GM21526 (cell line): ENCODE results near the gene VSTM2L.

ENCODE experiments used
- ATAC-seq: cut with Tn5 transposase; IDR thresholded peaks from one replicate; pipeline ENCODE4 v1.9.1; 2021; ENCODE audit warnings: moderate library complexity; ENCODE audit not compliant: unreplicated experiment, low FRiP score

Gene VSTM2L

GRCh38 chr20:37898233-37899104 is 4.5 kb upstream of the VSTM2L start:
- ATAC-seq: no peak

- ATAC-seq: no peak
Observed at GRCh38 chr20:37899105-37900045, 3.6 kb upstream of the VSTM2L start.

GRCh38 chr20:37901240-37901639 is 1.7 kb upstream of the VSTM2L start:
- no peak for ATAC-seq

- ATAC-seq: no peak
Observed at GRCh38 chr20:37901654-37902503, 1.0 kb upstream of the VSTM2L start.

DNA sequence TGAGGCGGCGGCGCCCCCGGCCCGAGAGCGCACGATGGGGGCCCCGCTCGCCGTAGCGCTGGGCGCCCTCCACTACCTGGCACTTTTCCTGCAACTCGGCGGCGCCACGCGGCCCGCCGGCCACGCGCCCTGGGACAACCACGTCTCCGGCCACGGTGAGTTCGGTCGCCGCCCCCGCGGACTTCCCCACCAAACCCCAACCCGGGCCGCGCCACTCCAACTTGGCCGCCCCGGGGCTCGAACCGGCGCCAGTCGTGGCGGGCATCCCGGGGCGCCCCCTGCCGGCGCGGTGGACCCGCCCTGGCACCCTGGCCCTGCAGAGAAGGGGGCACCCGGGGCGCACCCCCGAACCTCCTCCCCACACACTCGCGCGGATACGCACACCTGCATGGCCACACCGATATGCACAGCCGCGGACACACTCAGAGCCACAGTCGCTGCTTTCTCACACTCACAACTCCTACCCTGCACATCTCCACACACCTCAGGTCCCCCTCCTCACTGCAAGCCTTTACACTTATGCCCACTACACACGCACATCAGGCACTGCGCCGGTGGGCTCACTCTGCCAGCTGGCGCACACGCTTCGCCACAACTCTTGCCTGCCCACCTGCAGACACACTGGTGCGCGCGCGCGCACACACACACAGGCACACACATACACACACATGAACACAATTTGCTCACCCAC is 535 bp downstream of the VSTM2L start:
- ATAC-seq: no peak

DNA sequence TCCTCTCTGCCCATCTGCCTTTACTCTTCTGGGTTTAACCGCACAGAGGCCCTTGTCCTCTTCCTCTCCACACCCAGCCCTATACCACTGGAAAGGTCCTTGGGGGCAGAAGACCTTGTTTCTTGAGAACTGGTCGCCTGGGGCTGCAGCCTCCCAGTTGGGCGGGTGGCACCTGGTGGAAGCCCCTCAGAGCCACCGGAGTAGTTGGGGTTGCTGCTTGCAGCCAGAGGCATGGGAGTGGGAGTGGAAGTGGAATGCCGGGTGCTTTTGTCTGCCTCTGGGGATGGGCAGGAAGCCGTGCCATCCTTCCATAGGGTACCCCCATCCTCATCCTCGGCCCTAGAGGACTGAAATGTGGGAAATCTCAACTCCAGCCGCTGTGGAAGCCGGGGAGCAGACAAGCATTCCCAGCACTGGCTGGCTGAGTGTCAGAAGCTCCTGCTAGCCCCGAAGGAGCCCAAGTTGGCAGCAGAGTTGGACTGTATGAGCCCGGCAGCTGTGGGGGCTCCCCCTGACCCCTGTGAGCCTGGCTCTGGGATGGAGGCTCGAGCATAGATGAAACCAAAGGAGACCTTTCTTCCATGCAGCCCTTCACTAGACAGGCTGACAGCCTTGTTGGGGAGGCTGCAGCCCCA is 1.2 kb downstream of the VSTM2L start:
- ATAC-seq: no peak

DNA sequence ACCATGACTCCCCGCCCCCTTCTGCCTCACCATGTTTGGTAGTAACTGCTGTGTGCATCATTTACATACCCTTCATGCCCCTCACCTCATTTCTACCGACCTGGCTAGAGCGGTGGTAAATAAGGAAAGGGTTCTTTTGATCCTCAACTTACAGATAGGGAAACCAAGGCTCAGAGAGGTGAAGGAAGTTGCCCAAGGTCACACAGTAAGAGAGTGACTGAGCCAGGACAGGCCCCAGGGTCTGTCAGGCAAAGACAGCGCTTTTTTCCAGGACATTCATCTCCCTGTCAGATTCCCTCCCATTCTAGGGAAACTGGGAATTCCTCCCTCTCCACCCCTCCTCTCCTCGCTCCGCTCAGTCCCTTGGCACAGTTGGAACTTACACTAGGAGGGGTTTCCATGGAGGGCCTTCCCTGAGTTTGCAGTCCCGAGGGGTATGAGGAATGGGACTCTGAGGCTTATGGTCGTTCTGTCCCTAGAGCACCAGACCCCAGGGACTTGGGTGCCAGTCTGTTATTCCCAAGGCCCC is 2.0 kb downstream of the VSTM2L start:
- no peak for ATAC-seq

DNA sequence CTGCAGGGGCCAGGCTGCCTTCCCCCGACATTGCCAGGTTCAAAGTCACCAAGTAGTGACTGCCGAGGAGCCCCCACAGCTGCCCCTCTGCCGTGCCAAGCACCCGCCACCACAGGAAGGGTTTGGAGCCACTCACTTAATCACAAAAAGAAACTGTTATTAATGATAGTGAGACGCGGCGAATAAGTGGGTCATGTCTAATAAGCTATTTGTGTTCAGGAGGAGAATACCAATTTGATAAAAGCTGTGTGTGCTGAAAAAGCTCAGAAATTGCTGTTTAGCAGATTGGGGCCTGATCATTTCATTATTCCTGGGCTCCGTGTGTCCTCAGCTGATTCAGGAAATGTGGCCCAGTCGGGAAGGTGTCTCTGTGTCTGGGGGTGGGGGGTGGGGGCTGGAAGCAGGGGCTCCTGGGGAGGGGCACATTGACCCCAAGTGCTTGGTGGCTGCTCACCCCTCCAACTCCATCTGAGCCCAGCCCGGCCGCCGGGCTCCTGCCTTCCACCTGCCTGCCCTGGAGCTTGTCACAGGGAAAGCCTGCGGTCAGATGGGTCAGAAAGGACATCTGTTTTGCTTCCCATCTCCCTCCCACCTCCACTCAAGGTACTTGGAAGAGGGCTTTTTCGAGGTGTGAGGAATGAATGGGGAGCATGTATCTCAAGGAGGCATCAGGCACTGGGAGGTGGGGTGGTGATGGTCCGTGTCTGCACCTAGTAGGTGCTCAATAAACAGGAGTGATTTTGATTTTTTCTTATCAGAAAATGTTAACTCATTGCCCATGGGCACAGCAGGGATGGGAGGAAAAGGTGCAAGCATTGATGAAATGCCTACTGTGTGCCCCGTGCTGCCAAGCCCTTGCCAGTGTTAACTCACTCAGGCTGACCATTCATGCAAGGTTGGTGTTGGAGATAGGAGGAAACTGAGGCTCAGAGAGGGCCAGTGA is 3.0 kb downstream of the VSTM2L start:
- no peak for ATAC-seq

- ATAC-seq: no peak
Observed at GRCh38 chr20:37907330-37907676, 4.4 kb downstream of the VSTM2L start.

DNA sequence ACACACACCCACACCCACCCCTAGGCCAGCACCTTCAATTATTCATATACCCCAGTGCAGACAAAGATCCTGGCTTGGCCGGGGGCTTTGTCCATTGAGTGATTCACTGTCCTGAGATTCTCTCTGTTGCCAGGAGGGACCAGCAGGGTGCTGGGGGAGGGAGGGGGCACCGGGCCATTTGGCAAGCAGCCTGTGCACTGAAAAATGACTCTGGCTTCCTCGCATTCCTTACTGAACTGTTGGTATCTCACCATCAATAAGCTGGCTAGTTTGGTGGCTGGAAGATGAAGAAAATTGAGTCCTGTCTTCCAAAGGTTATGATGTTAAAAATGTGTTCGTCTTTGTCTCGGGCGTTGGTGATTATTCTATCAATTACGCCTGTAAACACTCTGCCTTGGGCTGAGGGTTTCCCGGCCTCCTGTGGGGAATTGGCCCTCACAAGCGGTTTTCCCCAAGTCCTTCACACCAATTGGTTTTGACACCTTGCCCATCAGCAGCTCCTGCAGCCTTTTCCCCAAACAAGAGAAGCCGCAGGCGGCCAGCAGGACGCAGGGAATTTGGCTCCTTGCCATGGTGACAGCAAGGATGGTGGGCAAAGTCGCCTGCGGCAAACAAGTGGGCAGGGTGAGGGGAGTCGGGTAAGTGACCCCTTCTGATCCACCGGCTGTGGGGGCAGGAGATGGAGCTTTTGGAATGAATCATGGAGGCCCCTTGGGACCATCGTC is 4.9 kb downstream of the VSTM2L start:
- no peak for ATAC-seq

GRCh38 chr20:37911261-37911660 is 8.3 kb downstream of the VSTM2L start:
- ATAC-seq: no peak

DNA sequence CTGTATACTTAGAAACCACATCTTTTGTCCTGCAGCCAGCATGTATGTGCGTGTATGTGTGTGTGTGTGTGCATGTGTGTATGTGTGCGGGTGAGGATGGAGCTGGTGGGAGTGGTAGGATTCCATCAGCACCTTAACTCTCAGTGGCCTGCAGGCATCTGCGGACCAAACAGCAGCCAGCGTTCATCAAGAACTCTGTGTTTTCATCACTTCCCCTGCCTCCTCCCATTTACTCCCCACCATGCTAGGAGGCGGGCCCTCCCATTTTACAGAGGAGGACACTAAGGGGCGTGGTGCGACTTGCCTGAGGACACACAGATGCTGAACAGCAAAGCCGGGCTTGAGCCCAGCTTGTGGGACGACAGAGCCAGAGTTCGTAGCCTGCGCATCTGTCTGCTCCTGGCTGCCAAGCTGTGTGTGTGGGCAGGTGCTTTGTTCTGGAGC is 8.9 kb downstream of the VSTM2L start:
- ATAC-seq: no peak

GRCh38 chr20:37912874-37913273 is 9.9 kb downstream of the VSTM2L start:
- no peak for ATAC-seq

DNA sequence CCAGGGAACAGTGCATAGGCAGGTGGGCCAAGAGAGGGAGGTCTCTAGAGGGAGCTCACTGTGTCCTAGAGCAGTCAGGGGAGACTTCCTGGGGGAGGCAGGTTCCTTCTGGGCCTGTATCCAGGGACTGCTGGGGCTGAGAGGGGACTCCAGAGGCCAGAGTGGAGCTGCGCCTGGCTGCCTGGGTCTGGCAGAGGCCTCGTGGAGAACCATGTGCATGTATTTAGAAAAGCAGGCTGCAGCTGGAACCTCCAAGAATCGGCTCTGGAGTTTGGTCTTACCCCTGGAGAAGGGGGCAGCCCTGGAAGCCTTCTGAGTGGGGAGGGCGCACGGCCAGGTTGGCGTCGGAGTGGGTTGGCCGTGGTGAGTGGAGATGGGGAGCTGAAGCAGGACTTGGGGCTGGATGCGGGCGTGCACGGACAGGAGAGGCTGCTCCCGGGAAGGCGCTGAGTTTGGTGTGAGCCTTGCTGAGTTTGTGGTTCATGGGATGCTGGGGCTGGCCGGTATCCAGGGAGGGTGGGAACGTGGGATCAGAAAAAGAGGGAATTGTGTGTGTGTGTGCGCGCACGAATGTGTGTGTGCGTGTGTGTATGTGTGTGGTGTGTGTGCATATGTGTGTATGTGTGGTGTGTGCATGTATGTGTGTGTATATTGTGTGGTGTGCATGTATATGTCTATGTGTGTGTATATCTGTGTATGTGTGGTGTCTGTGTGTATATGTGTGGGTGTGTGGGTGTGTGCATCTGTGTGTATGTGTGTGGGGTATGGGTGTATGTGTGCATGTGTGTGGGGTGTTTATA is 10.8 kb downstream of the VSTM2L start:
- no peak for ATAC-seq

- no peak for ATAC-seq
Observed at GRCh38 chr20:37914367-37914671, 11.4 kb downstream of the VSTM2L start.

- ATAC-seq: no peak
Observed at GRCh38 chr20:37914672-37915433, 11.9 kb downstream of the VSTM2L start.
